GM12878 (cell line): ENCODE results near the gene CD300E. TPM values are rescaled to one million over a fixed set of nuclear protein-coding genes. Genes with fewer than 3 reads are reported as not detected.

Experiments
- ATAC-seq: fragments of 200-7000 bp; cut with Tn5 transposase; 3 replicates; pipeline ENCODE4 v1.9.1; 2020; ENCODE audit warnings: mild to moderate bottlenecking, moderate library complexity
- BruUV-seq: library from RNA; stranded (reverse); fragments of 400-500 nt; replicated peaks from 2 replicates; lab custom pipeline; 2021; lab: Mats Ljungman, UMichigan
- CTCF ChIA-PET: fragments of 300-600 bp; sonication (Branson Sonifier 250); formaldehyde crosslinking; extraction: SDS; loops from one replicate; lab custom pipeline; 2021; ENCODE audit warnings: inconsistent platforms; lab: Yijun Ruan, JAX
- POLR2A ChIA-PET: fragments of 350-600 bp; formaldehyde crosslinking; extraction: SDS; loops from one replicate; lab custom pipeline; 2021; ENCODE audit warnings: inconsistent platforms; lab: Charles Lee
- RAD21 ChIA-PET: fragments of 300-600 bp; sonication (Branson Sonifier 250); formaldehyde crosslinking; loops from one replicate; lab custom pipeline; 2023; ENCODE audit warnings: antibody characterized with exemption; ENCODE audit not compliant: unreplicated experiment; lab: Charles Lee
- SMC1A ChIA-PET: fragments of 300-600 bp; sonication (Branson Sonifier 250); formaldehyde crosslinking; loops from one replicate; lab custom pipeline; 2023; ENCODE audit not compliant: unreplicated experiment, uncharacterized antibody; lab: Charles Lee
- DNase-seq: peaks from one replicate; pipeline ENCODE4 v3.0.0-alpha.2; 2011; ENCODE audit warnings: low read depth, low spot score
- FAIRE-seq: peaks from 3 replicates; lab custom pipeline; 2011; peaks lifted over from hg19 to GRCh38; lab: Jason Lieb, UNC
- H2AFZ ChIP-seq: 2 replicates; pipeline ENCODE4 v1.6.0; 2011; ENCODE audit warnings: low read depth, low read length, control low read depth; ENCODE audit not compliant: control insufficient read depth
- H3K27ac ChIP-seq: 2 replicates; pipeline ENCODE4 v1.5.1; 2011; ENCODE audit warnings: control low read depth; ENCODE audit not compliant: control insufficient read depth, insufficient read depth
- H3K27me3 ChIP-seq, 2 experiments: replicated peaks in 1 of 2; 2 replicates each; pipeline versions ENCODE4 v1.6.0 to v1.6.1; 2011; ENCODE audit warnings: low read length in 1 of 2; ENCODE audit not compliant: control insufficient read depth in 2 of 2, insufficient read depth in 2 of 2
- H3K36me3 ChIP-seq, 2 experiments: 2 replicates each; pipeline ENCODE4 v1.5.1; 2011; ENCODE audit warnings: low read length in 1 of 2; ENCODE audit not compliant: control insufficient read depth in 2 of 2, insufficient read depth in 2 of 2
- H3K4me1 ChIP-seq: 2 replicates; pipeline ENCODE4 v1.6.1; 2011; ENCODE audit warnings: mild to moderate bottlenecking, low read length, moderate library complexity, mixed read lengths; ENCODE audit not compliant: control insufficient read depth, insufficient read depth
- H3K4me2 ChIP-seq: 2 replicates; pipeline ENCODE4 v1.6.0; 2011; ENCODE audit warnings: control low read depth; ENCODE audit not compliant: control insufficient read depth, insufficient read depth
- H3K4me3 ChIP-seq: fragments of 200-600 bp; sonication (generic); 2 replicates; pipeline ENCODE4 v1.5.1; 2016
- H3K79me2 ChIP-seq: 2 replicates; pipeline ENCODE4 v1.6.0; 2011; ENCODE audit warnings: low read length; ENCODE audit not compliant: control insufficient read depth, insufficient read depth
- H3K9ac ChIP-seq: 2 replicates; pipeline ENCODE4 v1.8.0; 2011; ENCODE audit warnings: low read length, control low read depth, mixed read lengths; ENCODE audit not compliant: control insufficient read depth, insufficient read depth
- H3K9me3 ChIP-seq: replicated peaks from 3 replicates; pipeline ENCODE4 v1.5.1; 2011; ENCODE audit warnings: mild to moderate bottlenecking, low read length; ENCODE audit not compliant: control insufficient read depth, insufficient read depth
- H4K20me1 ChIP-seq: 2 replicates; pipeline ENCODE4 v1.6.0; 2011; ENCODE audit not compliant: control insufficient read depth, insufficient read depth
- BMI1 ChIP-seq: fragments of 450-650 bp; IDR thresholded peaks from 2 replicates; pipeline ENCODE4 v1.6.1; 2016; ENCODE audit warnings: mild to moderate bottlenecking, moderate library complexity, borderline replicate concordance
- CEBPZ ChIP-seq: fragments of 150-350 bp; IDR thresholded peaks from 2 replicates; pipeline ENCODE4 v1.6.1; 2016; ENCODE audit warnings: low read depth, low read length
- CHD4 ChIP-seq: fragments of 200-600 bp; sonication (generic); IDR thresholded peaks from 2 replicates; pipeline ENCODE4 v1.6.1; 2016; ENCODE audit warnings: mild to moderate bottlenecking
- HDAC2 ChIP-seq: fragments of 200-600 bp; sonication (generic); IDR thresholded peaks from 2 replicates; pipeline ENCODE4 v1.6.1; 2017
- NRF1 ChIP-seq: conservative IDR thresholded peaks from 2 replicates; pipeline ENCODE4 v1.6.1; 2011; ENCODE audit warnings: mild to moderate bottlenecking, low read depth, low read length, improper control_type of control experiment
- SKIL ChIP-seq: fragments of 450-650 bp; IDR thresholded peaks from 2 replicates; pipeline ENCODE4 v1.6.1; 2017; ENCODE audit warnings: mild to moderate bottlenecking, low read depth, inconsistent platforms; ENCODE audit not compliant: poor library complexity, severe bottlenecking
- SMARCA5 ChIP-seq: fragments of 450-650 bp; IDR thresholded peaks from 2 replicates; pipeline ENCODE4 v1.6.1; 2017; ENCODE audit warnings: mild to moderate bottlenecking
- STAT1 ChIP-seq: fragments of 450-650 bp; conservative IDR thresholded peaks from 2 replicates; pipeline ENCODE4 v1.6.1; 2014; ENCODE audit warnings: antibody characterized with exemption, mild to moderate bottlenecking
- SUPT20H ChIP-seq: IDR thresholded peaks from 2 replicates; pipeline ENCODE4 v1.6.1; 2011; ENCODE audit warnings: low read depth, mild to moderate bottlenecking, low read length, moderate library complexity, borderline replicate concordance; ENCODE audit not compliant: control insufficient read depth
- TBL1XR1 ChIP-seq: IDR thresholded peaks from 2 replicates; pipeline ENCODE4 v1.6.1; 2012; ENCODE audit warnings: low read depth, low read length, improper control_type of control experiment
- USF2 ChIP-seq: IDR thresholded peaks from 2 replicates; pipeline ENCODE4 v1.6.1; 2011; ENCODE audit warnings: low read depth, low read length, improper control_type of control experiment, borderline replicate concordance
- WGBS: methylation state at CpG from one replicate; pipeline ENCODE4 v1.1.6; 2016; ENCODE audit warnings: low lambda C conversion rate; ENCODE audit not compliant: insufficient replicate concordance, insufficient coverage; ENCODE audit errors: missing lambda C conversion rate; 5-methylcytosine and 5-hydroxymethylcytosine counted together
- in situ Hi-C: fragments of 300-500 bp; cut with MboI; formaldehyde crosslinking; loops from 9 replicates; pipeline ENCODE4 v1.14.3; 2018; ENCODE audit warnings: mixed read lengths
- intact Hi-C: fragments of 100-400 bp; cut with micrococcal nuclease; formaldehyde crosslinking; loops from one replicate; pipeline ENCODE4 v1.14.2; 2022; ENCODE audit not compliant: unreplicated experiment
- polyA plus RNA-seq, 11 experiments: library from polyadenylated mRNA; depleted of rRNA in 4 of 11; unstranded in 6 of 11; stranded (reverse) in 5 of 11; fragments of >200 nt; fragmentation: Nextera tagmentation in 4 of 11; fragmentation: Illumina TruSeq in 1 of 11; extraction: Ambion mirVana in 4 of 11; extraction: Trizol in 1 of 11; gene quantifications; 1 replicate in 1 of 11; 2 replicates in 10 of 11; pipeline versions ENCODE4 v1.2.1 to v1.2.3, GENCODE V29; 2011 to 2016; ENCODE audit warnings: inconsistent platforms in 2 of 11, missing spikeins in 2 of 11, low read depth in 1 of 11
- total RNA-seq, 4 experiments: library from RNA; depleted of rRNA in 3 of 4; stranded (reverse); fragments of >200 nt in 3 of 4; fragmentation: Illumina TruSeq in 1 of 4; extraction: Trizol in 1 of 4; gene quantifications; 2 replicates each; pipeline versions ENCODE4 v1.2.1 to v1.2.3, GENCODE V29; 2013 to 2021
- TF ChIP-seq, protein P1 (sequence below): IDR thresholded peaks from 2 replicates; pipeline ENCODE4 v1.6.1; 2011; ENCODE audit warnings: borderline replicate concordance, low read depth, mild to moderate bottlenecking, moderate library complexity, low read length; ENCODE audit not compliant: insufficient read depth, poor library complexity, severe bottlenecking
- TF ChIP-seq, protein P2 (sequence below): fragments of 450-650 bp; IDR thresholded peaks from 2 replicates; pipeline ENCODE4 v1.6.1; 2017; ENCODE audit warnings: borderline replicate concordance
- TF ChIP-seq, protein P3 (sequence below): fragments of 450-650 bp; IDR thresholded peaks from 2 replicates; pipeline ENCODE4 v1.6.1; 2016; ENCODE audit warnings: mild to moderate bottlenecking

The CD300E gene
- total and polyA plus RNA-seq, 10 of the 15 experiments (the other 5 are each of a cell fraction or from before 2014, with no cell fraction given) = not detected

GRCh38 chr17:74565126-74565525 lies 58.4 kb downstream of the CD300E start:
- Histone ChIP-seq H3K9me3 (no peaks in the 10 kb centered on the region), H3K79me2 (no peaks in the 10 kb centered on the region), H3K9ac (no peak overlapping the region), H3K27ac (no peak overlapping the region), H3K4me3 (no peak overlapping the region), H3K4me1 (no peaks in the 10 kb centered on the region), H4K20me1 (no peaks in the 10 kb centered on the region), H3K36me3 (no peaks in the 10 kb centered on the region), H2AFZ (no peak overlapping the region), H3K27me3 (peaks cover 1 to 5% of the 10 kb centered on the region in 2 experiments; a peak in 3 of 4 replicates), H3K4me2 (no peak overlapping the region)
- BruUV-seq = no TSS peak
- ChIA-PET POLR2A (no interaction called here), SMC1A (no interaction called here), CTCF (interaction anchor here (1.0 to 3.8 kb wide), 9 partner anchors 9 to 172 kb away, joined by 3 to 34 read pairs (median 6); partner anchors contain the start of gene RAB37), RAD21 (no interaction called here)
- FAIRE-seq (no peak), ATAC-seq (no peak), DNase-seq (no peak)
- intact Hi-C loops = loop anchor here (5.0 kb wide), 1 partner anchor 82 kb away; no protein-coding TSS in a partner anchor
- in situ Hi-C loops = no loop called here
- 12% methylated on average over 5 of the region's 5 CpGs for WGBS
- no peak for TF ChIP-seq NRF1
- TF ChIP-seq USF2 = no peak
- TF ChIP-seq CEBPZ = no peak
- TF ChIP-seq, protein P1, sequence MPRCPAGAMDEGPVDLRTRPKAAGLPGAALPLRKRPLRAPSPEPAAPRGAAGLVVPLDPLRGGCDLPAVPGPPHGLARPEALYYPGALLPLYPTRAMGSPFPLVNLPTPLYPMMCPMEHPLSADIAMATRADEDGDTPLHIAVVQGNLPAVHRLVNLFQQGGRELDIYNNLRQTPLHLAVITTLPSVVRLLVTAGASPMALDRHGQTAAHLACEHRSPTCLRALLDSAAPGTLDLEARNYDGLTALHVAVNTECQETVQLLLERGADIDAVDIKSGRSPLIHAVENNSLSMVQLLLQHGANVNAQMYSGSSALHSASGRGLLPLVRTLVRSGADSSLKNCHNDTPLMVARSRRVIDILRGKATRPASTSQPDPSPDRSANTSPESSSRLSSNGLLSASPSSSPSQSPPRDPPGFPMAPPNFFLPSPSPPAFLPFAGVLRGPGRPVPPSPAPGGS = no peak
- TF ChIP-seq, protein P2, sequence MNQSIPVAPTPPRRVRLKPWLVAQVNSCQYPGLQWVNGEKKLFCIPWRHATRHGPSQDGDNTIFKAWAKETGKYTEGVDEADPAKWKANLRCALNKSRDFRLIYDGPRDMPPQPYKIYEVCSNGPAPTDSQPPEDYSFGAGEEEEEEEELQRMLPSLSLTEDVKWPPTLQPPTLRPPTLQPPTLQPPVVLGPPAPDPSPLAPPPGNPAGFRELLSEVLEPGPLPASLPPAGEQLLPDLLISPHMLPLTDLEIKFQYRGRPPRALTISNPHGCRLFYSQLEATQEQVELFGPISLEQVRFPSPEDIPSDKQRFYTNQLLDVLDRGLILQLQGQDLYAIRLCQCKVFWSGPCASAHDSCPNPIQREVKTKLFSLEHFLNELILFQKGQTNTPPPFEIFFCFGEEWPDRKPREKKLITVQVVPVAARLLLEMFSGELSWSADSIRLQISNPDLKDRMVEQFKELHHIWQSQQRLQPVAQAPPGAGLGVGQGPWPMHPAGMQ = no peak
- TF ChIP-seq SUPT20H = no peak
- no peak for TF ChIP-seq STAT1
- no peak for TF ChIP-seq CHD4
- no peak for TF ChIP-seq TBL1XR1
- TF ChIP-seq, protein P3, sequence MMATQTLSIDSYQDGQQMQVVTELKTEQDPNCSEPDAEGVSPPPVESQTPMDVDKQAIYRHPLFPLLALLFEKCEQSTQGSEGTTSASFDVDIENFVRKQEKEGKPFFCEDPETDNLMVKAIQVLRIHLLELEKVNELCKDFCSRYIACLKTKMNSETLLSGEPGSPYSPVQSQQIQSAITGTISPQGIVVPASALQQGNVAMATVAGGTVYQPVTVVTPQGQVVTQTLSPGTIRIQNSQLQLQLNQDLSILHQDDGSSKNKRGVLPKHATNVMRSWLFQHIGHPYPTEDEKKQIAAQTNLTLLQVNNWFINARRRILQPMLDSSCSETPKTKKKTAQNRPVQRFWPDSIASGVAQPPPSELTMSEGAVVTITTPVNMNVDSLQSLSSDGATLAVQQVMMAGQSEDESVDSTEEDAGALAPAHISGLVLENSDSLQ = no peak
- no peak for TF ChIP-seq HDAC2
- TF ChIP-seq SKIL = no peak
- no peak for TF ChIP-seq SMARCA5
- TF ChIP-seq BMI1 = no peak
